Activated CD8-positive, alpha-beta memory T cell treated with anti-CD3 and anti-CD28 coated beads, Interleukin-2, amount 10 ng/mL, durations not matched to agents 7 days and 5 days (primary cell): ENCODE results near the gene PDGFA. TPM values are rescaled to one million over a fixed set of nuclear protein-coding genes. Genes with fewer than 3 reads are reported as not detected.

Source experiments
- ATAC-seq: fragments of 150-1000 bp; cut with Tn5 transposase; one replicate; pipeline ENCODE4 v1.10.0; 2021; ENCODE audit warnings: moderate library complexity
- CTCF ChIA-PET: fragments of 350-600 bp; sonication (Branson Sonifier 250); formaldehyde crosslinking; loops from one replicate; lab custom pipeline; 2021; ENCODE audit warnings: antibody characterized with exemption; lab: Charles Lee
- DNase-seq: peaks from one replicate; pipeline ENCODE4 v3.0.0-alpha.2; 2020
- H3K27ac Mint-ChIP-seq: one replicate; pipeline ENCODE4 v1.8.0; 2021; ENCODE audit warnings: mild to moderate bottlenecking, mixed read lengths
- H3K27me3 Mint-ChIP-seq: one replicate; pipeline ENCODE4 v1.8.0; 2021; ENCODE audit warnings: mixed read lengths
- H3K36me3 Mint-ChIP-seq: one replicate; pipeline ENCODE4 v1.8.0; 2021; ENCODE audit warnings: mild to moderate bottlenecking, mixed read lengths
- H3K4me1 Mint-ChIP-seq: one replicate; pipeline ENCODE4 v1.8.0; 2021; ENCODE audit warnings: mixed read lengths
- H3K4me3 Mint-ChIP-seq: one replicate; pipeline ENCODE4 v1.8.0; 2021; ENCODE audit warnings: mild to moderate bottlenecking, moderate library complexity, mixed read lengths
- H3K9me3 Mint-ChIP-seq: one replicate; pipeline ENCODE4 v1.8.0; 2022; ENCODE audit warnings: low read depth, mixed read lengths
- total RNA-seq, 2 experiments: library from RNA; stranded (reverse); gene quantifications; one replicate each; pipeline ENCODE4 v1.2.3, GENCODE V29; 2021

PDGFA gene
- total RNA-seq = 1 to 10 TPM in 1 of 2 experiments, under 1 TPM in 1; 0.67 to 2.3 TPM

DNA sequence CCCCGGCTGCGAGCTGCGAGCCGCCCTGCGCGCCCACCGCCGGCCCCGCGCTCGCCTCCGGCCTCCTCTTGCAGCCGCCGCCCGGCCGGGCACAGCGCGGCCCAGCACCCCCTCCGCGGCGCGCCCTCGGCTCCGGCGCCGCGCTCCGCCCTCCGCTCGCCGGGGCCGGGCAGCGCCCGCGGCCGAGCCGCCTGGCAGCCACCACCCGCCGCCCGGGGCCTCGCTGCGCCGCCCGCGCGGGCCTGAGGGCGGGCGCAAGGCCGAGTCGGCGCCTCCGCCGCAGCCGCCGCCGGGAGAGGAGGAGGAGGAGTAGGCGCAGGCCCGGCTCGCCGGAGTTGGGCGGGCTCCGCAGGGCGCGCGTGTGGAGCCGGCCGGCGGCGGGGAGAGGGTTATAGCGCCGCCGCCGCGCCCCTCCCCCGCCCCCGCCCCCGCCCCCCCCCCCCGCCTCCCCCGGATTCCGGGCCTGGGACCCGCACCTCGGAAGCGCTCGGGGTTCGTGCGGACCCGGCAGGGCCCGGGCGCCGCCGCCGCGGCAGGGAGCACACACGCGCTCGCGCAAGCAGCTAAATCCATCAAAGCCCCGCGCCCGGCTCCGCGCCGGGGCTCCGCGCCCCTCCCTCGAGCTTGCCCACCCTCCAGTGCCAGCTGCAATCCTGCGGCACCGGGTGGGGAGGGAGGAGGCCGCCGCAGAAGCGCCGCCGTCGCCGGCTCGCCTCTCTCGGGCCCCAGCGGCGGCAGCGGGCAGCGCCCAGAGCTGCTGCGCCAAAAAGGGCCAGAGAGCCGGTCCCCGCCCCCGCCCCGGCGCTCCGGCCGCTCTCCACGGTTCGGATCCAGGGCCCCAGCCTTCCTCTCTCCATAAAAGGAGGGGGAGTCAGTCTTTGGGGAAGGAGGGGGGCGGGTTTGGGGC, at the start of gene PDGFA:
PDGFA (minus strand) TSS at position 363 of the 907 bp plus-strand sequence. CDS start 845 bp downstream, outside the sequence.
- DNase-seq = no peak
- Mint-ChIP-seq H3K27me3 (peaks cover 58% of the 10 kb centered on the region), H3K4me3 (peak within 1 kb of the TSS; percentile 62), H3K36me3 (no peaks in the 10 kb centered on the region), H3K4me1 (peaks cover 11% of the 10 kb centered on the region), H3K27ac (no peak within 1 kb of the TSS), H3K9me3 (no peaks in the 10 kb centered on the region)
- CTCF ChIA-PET = no interaction called here
- peak; percentile 46 for ATAC-seq

DNA sequence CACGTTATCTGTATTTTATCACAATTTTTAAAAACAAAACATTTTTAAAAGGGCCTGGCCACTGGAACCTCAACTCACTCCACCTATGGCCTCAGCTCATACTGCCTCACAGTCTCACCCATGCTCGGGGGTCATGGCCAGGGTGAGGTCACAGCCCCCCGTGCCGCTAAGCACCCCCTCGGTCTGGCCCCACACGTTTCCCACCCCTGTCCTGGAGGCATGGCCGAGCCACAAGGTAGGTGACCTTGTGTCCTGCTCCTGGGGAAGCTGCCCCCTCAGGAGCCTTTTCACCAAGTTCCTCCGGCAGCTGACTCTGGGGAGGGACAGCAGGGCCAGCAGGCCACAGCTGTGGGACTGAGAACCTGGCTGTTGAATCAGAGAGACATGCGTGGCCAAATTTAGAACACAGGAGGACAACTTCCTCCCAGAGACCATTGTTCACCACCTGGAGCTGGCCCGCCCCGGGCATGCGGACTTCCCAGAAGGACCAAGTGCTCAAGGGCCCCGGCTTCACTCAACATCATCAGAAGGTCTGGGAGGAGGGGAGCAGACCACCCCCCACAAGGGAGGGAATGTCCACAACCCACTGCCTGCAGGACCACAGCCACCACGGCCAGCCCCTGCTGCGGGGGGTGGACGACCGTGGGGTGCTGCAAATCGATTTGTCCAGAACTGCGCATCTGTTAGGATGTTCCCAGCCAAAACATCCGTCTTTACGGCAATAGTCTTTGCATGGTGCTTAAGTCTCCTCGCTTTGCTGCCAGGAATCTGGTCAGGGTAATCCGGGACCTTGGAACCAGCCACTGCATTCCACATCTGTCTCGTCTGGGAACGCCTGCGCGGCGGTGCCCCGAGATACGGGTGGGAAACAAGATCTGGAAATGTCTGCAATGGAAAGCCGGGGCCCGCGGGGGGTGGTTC, 48.6 kb upstream of the PDGFA start:
- CTCF ChIA-PET = no interaction called here
- no peaks in the 10 kb centered on the region for H3K27me3 Mint-ChIP-seq
- H3K27ac Mint-ChIP-seq = no peak overlapping the region
- peaks cover 1% of the 10 kb centered on the region for H3K36me3 Mint-ChIP-seq
- H3K4me3 Mint-ChIP-seq = no peak overlapping the region
- ATAC-seq (no peak), DNase-seq (no peak)
- H3K9me3 Mint-ChIP-seq = no peaks in the 10 kb centered on the region
- H3K4me1 Mint-ChIP-seq = no peaks in the 10 kb centered on the region

- DNase-seq (no peak), ATAC-seq (no peak)
- Mint-ChIP-seq H3K36me3 (peaks cover 1% of the 10 kb centered on the region), H3K27me3 (no peaks in the 10 kb centered on the region), H3K27ac (no peak overlapping the region), H3K4me1 (no peaks in the 10 kb centered on the region), H3K4me3 (no peak overlapping the region), H3K9me3 (no peaks in the 10 kb centered on the region)
- CTCF ChIA-PET = no interaction called here
Measured at GRCh38 chr7:567305-567883, 47.7 kb upstream of the PDGFA start.

- H3K27ac Mint-ChIP-seq = no peak overlapping the region
- peaks cover 1% of the 10 kb centered on the region for H3K36me3 Mint-ChIP-seq
- H3K27me3 Mint-ChIP-seq = no peaks in the 10 kb centered on the region
- no peaks in the 10 kb centered on the region for H3K4me1 Mint-ChIP-seq
- ATAC-seq (no peak), DNase-seq (no peak)
- no peaks in the 10 kb centered on the region for H3K9me3 Mint-ChIP-seq
- no peak overlapping the region for H3K4me3 Mint-ChIP-seq
- CTCF ChIA-PET = interaction anchor here (1.7 kb wide), 1 partner anchor 15 kb away, joined by 4 read pairs; no protein-coding TSS in a partner anchor
Measured at GRCh38 chr7:566100-566499, 46.5 kb upstream of the PDGFA start.

DNA sequence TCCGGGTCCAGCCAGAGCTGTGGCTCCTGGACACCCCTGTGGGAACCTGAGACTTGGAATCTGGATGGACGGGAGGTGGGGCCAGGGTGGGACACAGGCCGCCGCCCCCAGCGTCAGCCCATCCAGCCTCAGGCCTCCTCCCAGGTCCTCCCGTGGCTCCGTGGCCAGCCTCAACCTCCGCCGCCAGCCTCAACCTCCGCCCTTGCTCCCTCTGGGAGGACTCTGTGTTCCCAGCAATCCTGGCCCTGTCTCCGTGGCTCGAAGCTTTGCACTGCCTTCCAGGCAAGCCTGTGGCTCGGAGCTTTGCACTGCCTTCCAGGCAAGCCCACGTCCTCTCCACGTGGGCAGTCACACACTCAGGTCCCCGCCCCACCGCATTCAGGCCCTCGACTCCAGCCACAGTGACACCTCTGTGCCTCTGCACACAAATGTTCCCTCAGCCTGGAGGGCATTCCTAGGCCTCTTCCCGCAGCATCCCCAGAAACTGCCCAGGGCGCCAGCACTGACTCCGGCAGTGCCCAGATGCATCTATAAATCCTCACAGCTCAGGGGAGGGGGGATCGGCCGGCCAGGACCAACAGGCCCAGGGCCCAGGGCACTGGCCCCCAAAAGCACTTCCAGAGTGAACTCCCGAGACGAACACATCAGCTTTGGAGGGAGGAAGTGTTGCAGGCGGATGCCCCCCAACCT, 44.7 kb upstream of the PDGFA start:
- CTCF ChIA-PET = interaction anchor here (1.7 kb wide), 1 partner anchor 17 kb away, joined by 4 read pairs; no protein-coding TSS in a partner anchor

GRCh38 chr7:563629-564170, 44.1 kb upstream of the PDGFA start:
- CTCF ChIA-PET = no interaction called here
- peaks cover 3% of the 10 kb centered on the region for H3K36me3 Mint-ChIP-seq
- no peaks in the 10 kb centered on the region for H3K4me1 Mint-ChIP-seq
- no peak overlapping the region for H3K4me3 Mint-ChIP-seq
- DNase-seq = no peak
- H3K9me3 Mint-ChIP-seq = no peaks in the 10 kb centered on the region
- no peaks in the 10 kb centered on the region for H3K27me3 Mint-ChIP-seq
- no peak for ATAC-seq
- H3K27ac Mint-ChIP-seq = no peak overlapping the region

More for the DNA sequence above, 44.7 kb upstream of the PDGFA start:
- H3K4me1 Mint-ChIP-seq = no peaks in the 10 kb centered on the region
- H3K27ac Mint-ChIP-seq = no peak overlapping the region
- peaks cover 1% of the 10 kb centered on the region for H3K36me3 Mint-ChIP-seq
- ATAC-seq = no peak
- H3K4me3 Mint-ChIP-seq = no peak overlapping the region
- no peak for DNase-seq
- H3K27me3 Mint-ChIP-seq = no peaks in the 10 kb centered on the region
- no peaks in the 10 kb centered on the region for H3K9me3 Mint-ChIP-seq

- peaks cover 3% of the 10 kb centered on the region for H3K36me3 Mint-ChIP-seq
- H3K27ac Mint-ChIP-seq = no peak overlapping the region
- H3K4me1 Mint-ChIP-seq = no peaks in the 10 kb centered on the region
- DNase-seq = no peak
- H3K27me3 Mint-ChIP-seq = no peaks in the 10 kb centered on the region
- CTCF ChIA-PET = no interaction called here
- no peak overlapping the region for H3K4me3 Mint-ChIP-seq
- no peaks in the 10 kb centered on the region for H3K9me3 Mint-ChIP-seq
- no peak for ATAC-seq
Measured at GRCh38 chr7:562789-563628, 43.4 kb upstream of the PDGFA start.

DNA sequence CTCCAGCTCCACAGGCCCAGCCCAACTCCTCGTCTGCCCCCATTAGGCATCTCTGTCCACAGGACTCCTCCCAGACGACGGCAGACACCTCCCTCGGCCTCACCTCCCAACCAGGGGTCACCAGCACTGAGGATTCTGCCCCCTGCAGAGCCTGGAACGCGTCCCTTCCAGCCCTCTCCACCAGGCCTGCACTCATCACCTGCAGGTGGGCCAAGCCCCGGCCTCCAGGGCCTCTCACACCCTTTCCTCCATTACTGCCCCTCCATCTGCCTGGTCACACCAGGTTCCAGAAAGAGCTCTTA, 42.7 kb upstream of the PDGFA start:
- DNase-seq = no peak
- no peaks in the 10 kb centered on the region for H3K9me3 Mint-ChIP-seq

GRCh38 chr7:561631-562373, 42.2 kb upstream of the PDGFA start:
- Mint-ChIP-seq H3K27me3 (no peaks in the 10 kb centered on the region), H3K4me3 (no peak overlapping the region), H3K36me3 (peaks cover 3% of the 10 kb centered on the region), H3K9me3 (no peaks in the 10 kb centered on the region), H3K4me1 (no peaks in the 10 kb centered on the region), H3K27ac (no peak overlapping the region)
- no peak for DNase-seq
- no peak for ATAC-seq
- CTCF ChIA-PET = no interaction called here

More for the DNA sequence above, 42.7 kb upstream of the PDGFA start:
- no peaks in the 10 kb centered on the region for H3K27me3 Mint-ChIP-seq
- no peaks in the 10 kb centered on the region for H3K4me1 Mint-ChIP-seq
- CTCF ChIA-PET = no interaction called here
- ATAC-seq = no peak
- peaks cover 3% of the 10 kb centered on the region for H3K36me3 Mint-ChIP-seq
- no peak overlapping the region for H3K27ac Mint-ChIP-seq
- no peak overlapping the region for H3K4me3 Mint-ChIP-seq

GRCh38 chr7:560966-561630, 41.5 kb upstream of the PDGFA start:
- H3K27ac Mint-ChIP-seq = no peak overlapping the region
- CTCF ChIA-PET = no interaction called here
- peaks cover 3% of the 10 kb centered on the region for H3K36me3 Mint-ChIP-seq
- no peaks in the 10 kb centered on the region for H3K27me3 Mint-ChIP-seq
- no peak overlapping the region for H3K4me3 Mint-ChIP-seq
- no peaks in the 10 kb centered on the region for H3K9me3 Mint-ChIP-seq
- no peaks in the 10 kb centered on the region for H3K4me1 Mint-ChIP-seq
- DNase-seq (no peak), ATAC-seq (no peak)

GRCh38 chr7:559396-559705, 39.7 kb upstream of the PDGFA start:
- peaks cover 3% of the 10 kb centered on the region for H3K36me3 Mint-ChIP-seq
- DNase-seq (no peak), ATAC-seq (no peak)
- H3K27me3 Mint-ChIP-seq = no peaks in the 10 kb centered on the region
- no peak overlapping the region for H3K27ac Mint-ChIP-seq
- no peaks in the 10 kb centered on the region for H3K4me1 Mint-ChIP-seq
- H3K9me3 Mint-ChIP-seq = no peaks in the 10 kb centered on the region
- CTCF ChIA-PET = no interaction called here
- H3K4me3 Mint-ChIP-seq = no peak overlapping the region
